Mucosa of rectum (tissue), 2 donors: ENCODE results near the gene RNF212.

Experiments used
- H3K27ac ChIP-seq, 2 donors: one replicate each; pipeline ENCODE4 v1.7.0; 2013; ENCODE audit warnings: inconsistent platforms in 2 of 2, low read depth in 2 of 2, low read length in 2 of 2
- H3K27me3 ChIP-seq, 2 donors: one replicate each; pipeline ENCODE4 v1.7.0; 2013; ENCODE audit warnings: low read length in 2 of 2; ENCODE audit not compliant: control insufficient read depth in 2 of 2, insufficient read depth in 2 of 2
- H3K36me3 ChIP-seq, 2 donors: one replicate each; pipeline ENCODE4 v1.7.0; 2013; ENCODE audit warnings: low read length in 2 of 2; ENCODE audit not compliant: control insufficient read depth in 2 of 2, insufficient read depth in 2 of 2
- H3K4me1 ChIP-seq, 2 donors: one replicate each; pipeline ENCODE4 v1.7.0; 2013; ENCODE audit warnings: low read length in 2 of 2, mild to moderate bottlenecking in 1 of 2; ENCODE audit not compliant: control insufficient read depth in 2 of 2, insufficient read depth in 2 of 2
- H3K4me3 ChIP-seq, 2 donors: one replicate each; pipeline ENCODE4 v1.7.0; 2013; ENCODE audit warnings: low read length in 2 of 2
- H3K9ac ChIP-seq, 2 donors: one replicate each; pipeline ENCODE4 v1.7.0; 2013; ENCODE audit warnings: low read length in 2 of 2, low read depth in 1 of 2, mild to moderate bottlenecking in 1 of 2
- H3K9me3 ChIP-seq, 2 donors: one replicate each; pipeline ENCODE4 v1.7.0; 2013; ENCODE audit warnings: low read length in 2 of 2; ENCODE audit not compliant: control insufficient read depth in 2 of 2
- donor health status: healthy.
- donor health status: Normal muscosa, but diverticular disease.

RNF212 gene

GRCh38 chr4:1022739-1023066 is 90.7 kb downstream of the RNF212 start:
- Histone ChIP-seq H3K9me3 (no peaks in the 10 kb centered on the region), H3K27me3 (peaks cover 0 to 3% of the 10 kb centered on the region in 2 donors), H3K27ac (no peak overlapping the region), H3K4me1 (peaks cover 10 to 15% of the 10 kb centered on the region in 2 donors), H3K4me3 (no peak overlapping the region), H3K9ac (no peak overlapping the region), H3K36me3 (peaks cover 7 to 9% of the 10 kb centered on the region in 2 donors)

GRCh38 chr4:1022051-1022738 is 91.2 kb downstream of the RNF212 start:
- no peak overlapping the region for H3K27ac ChIP-seq
- H3K4me1 ChIP-seq, result peaks cover 10 to 15% of the 10 kb centered on the region in 2 donors
- peaks cover 7 to 9% of the 10 kb centered on the region in 2 donors for H3K36me3 ChIP-seq
- H3K27me3 ChIP-seq, result peaks cover 0 to 3% of the 10 kb centered on the region in 2 donors
- H3K9me3 ChIP-seq, result no peaks in the 10 kb centered on the region
- no peak overlapping the region for H3K9ac ChIP-seq
- peak overlapping the region in 1 of 2 donors; percentile 26 for H3K4me3 ChIP-seq
